Stimulated activated CD8-positive, alpha-beta memory T cell treated with anti-CD3 and anti-CD28 coated beads, Interleukin-7, amount 100 ng/mL, for 24 hours (primary cell): ENCODE results near the gene RAD18.

Experiments used
- DNase-seq: peaks from one replicate; pipeline ENCODE4 v3.0.0-alpha.2; 2020; ENCODE audit warnings: low read depth

RAD18 gene

DNA sequence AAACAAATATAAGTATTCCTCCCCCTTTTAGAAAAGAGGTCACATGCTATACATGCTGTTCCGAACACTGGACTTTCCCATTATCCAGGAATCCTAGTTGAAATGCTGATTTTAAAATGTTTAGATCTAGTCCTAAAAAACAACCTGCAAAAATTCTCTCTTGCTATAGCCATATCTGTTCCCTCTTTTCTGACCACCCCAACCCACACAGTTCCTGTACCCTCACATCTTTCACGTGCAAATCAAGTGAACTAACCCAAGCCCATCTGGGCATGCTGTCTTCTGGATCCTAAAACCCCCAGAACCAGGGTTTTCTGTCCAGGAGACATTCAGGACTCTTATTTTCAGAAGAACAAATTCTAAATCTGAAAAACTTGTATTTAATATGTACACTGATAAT is 67.4 kb downstream of the RAD18 start:
- no peak for DNase-seq

GRCh38 chr3:8893001-8893400 is 70.3 kb downstream of the RAD18 start:
- no peak for DNase-seq

GRCh38 chr3:8891774-8892173 is 71.5 kb downstream of the RAD18 start:
- DNase-seq = no peak

DNA sequence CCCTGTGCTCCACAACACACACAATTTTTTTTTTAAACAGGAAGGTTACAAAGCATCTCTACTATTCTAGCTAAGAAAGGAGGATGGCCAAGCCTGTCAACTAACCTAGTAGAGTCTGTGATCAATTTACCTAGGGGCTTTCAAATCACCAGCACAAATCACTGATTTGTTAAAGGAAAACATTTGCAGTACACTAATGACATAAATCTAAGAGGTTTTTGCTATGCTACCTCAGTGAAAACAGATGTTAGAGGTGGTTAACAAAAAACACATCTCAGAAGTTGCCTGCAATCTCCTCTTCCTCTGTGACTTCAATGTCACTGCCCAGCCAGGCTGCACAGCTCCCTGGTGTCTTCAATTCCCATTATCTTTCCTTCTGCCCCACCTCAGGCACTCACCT is 72.0 kb downstream of the RAD18 start:
- DNase-seq = no peak

DNA sequence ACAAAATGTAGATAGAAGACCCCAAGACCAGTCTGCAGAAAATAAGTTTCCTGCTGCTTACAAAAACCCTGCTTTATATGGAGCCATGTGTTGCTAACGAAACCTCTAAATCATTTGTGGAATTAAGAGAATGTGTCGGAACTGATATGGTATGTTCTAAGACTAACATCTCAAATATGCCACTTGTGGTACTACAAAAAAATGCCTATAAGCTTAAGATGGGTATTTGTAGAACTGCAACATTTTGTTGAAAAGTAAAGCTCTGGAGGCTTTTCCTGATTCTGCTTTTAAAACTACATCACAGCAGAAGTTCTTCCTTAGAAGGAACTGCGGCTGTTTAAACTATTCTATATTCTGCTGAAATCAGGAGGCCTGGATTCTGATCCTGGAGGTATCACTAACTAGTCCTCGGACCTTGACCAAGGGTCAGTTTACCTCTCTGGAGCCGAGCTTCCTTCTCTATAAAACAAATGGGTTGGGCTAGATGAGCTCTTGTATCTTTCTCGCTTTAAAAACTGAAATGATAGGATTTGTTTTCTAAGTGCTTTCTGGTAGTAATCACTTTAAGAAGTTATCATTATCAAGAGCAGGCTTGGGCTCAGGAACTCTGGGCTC is 74.9 kb downstream of the RAD18 start:
- DNase-seq = no peak

GRCh38 chr3:8887435-8888300 is 75.6 kb downstream of the RAD18 start:
- DNase-seq = no peak

DNA sequence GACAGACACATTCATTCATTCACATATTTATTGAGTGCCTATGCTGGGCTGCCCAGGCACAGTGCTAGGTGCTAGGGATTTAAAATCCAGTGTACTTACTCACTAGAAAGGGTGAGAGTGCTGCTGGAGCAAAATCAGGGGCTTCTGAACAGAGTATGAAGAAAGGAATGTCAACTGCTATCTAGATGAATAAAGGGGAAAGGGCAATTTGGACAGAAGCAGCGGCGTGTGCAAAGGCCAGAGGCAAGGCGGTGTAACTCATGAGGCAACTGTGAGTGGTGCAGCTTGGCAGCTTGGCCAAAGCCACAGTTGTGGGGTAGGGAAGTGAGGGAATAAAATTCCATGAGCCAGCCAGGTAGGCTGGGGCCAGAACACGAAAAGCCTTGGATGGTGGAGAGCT is 76.7 kb downstream of the RAD18 start:
- DNase-seq = no peak

DNA sequence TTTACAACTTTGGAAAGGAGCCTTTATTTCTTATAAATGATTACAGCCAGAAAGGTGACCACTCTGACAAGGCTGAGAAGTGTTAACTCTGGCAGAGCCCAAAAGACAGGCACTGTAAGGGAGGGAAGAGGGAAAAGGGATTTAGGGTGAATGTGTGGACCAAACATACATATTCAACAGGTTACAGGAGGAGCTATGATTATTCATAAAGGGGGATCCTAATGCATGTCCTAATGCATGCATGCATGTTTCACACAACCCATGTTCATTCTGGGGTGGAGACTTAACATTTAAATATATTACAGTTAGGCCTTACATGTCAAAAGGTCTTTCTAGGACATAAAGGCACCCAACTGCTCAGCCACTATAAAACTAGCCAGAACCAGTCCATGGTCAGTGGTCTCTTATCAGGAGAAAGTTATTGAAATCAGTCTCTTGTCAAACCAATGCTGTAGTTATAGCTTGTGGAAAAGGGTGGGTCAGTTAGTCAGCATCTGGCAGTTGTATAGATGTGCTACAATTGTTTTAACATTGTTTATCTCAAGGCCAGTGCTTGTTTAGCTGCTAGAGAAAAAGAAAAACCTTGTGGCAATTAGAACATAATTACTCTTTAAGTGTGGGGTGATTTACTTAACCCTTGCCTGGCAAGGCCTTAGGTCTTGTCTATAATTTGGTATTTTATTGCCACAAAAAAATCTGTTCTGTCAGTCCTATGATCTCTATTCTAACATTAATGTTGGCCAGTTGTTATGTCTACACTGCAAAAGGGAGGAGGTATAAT is 77.5 kb downstream of the RAD18 start:
- no peak for DNase-seq

DNA sequence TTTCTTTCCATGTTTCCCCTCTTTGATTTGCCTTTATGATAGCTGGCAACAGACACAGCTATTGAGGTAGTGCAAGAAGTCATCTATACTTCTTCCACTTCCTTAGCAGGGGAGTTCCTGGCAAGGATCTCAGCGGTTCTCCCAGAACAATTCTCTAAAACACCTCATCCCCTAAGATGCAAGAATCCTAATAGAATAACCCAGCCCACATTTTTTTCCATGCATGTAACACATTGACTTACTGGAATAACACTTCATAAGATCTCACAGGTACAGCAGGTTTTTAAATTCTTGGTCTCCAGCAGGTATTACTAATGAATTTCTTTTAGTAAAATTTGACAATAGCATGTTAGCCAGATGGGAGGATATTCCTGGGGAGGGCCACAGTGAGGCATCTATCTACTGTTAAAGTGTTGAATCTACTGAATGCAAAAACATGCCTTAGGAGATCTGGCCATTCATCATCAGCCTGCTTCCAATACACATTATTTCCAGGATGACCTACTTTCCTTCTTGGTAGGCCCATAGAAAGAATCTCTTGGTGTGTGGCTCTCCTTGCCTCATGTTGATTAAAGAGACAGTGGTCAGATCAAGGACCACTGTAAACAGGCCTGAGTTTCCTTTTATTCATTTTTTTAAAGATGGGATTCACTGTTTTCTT is 78.5 kb downstream of the RAD18 start:
- no peak for DNase-seq

GRCh38 chr3:8882642-8883041 is 80.6 kb downstream of the RAD18 start:
- DNase-seq = no peak

GRCh38 chr3:8882171-8882593 is 81.1 kb downstream of the RAD18 start:
- DNase-seq = no peak

- no peak for DNase-seq
These were observed 83.8 kb downstream of the RAD18 start for GRCh38 chr3:8879347-8879944.

GRCh38 chr3:8875836-8876235 is 87.4 kb downstream of the RAD18 start:
- no peak for DNase-seq

DNA sequence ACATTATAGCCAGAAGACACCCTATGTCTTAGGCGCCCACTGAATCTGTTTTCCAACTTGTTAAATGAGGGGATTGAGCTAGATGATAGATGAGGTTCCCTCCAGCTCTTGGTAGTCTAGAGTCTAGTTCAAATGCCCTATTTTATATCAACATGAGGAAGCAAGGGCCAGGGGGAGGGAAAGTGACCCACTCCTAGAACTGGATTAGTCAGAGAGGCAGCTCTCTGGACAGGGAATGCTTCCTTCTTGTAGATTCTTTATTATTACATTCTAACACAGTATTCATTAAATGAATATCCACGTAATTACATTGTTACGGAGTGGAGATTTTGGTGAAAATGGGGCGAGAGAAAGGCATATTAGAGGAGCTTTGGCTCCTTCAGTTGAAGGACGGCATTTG is 89.5 kb downstream of the RAD18 start:
- DNase-seq = no peak

GRCh38 chr3:8872261-8872660 is 91.0 kb downstream of the RAD18 start:
- DNase-seq = no peak

DNA sequence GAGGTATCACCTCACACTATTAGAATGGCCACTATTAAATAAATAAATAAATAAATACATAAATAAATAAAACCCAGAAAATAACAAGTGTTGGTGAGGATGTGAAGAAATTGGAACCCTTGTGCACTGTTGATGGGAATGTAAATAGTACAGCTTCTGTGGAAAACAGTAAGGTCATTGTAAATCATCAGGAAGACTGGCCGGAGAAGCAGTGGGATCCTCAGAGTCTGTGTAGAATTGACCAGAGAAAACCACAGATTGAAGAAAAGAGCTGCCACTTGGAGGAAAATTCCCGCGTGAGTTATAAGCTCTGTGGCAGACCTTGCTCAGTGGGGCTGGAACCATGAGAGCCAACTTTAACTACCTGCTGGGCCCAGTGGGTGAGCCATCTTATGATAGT is 92.0 kb downstream of the RAD18 start:
- DNase-seq = no peak

DNA sequence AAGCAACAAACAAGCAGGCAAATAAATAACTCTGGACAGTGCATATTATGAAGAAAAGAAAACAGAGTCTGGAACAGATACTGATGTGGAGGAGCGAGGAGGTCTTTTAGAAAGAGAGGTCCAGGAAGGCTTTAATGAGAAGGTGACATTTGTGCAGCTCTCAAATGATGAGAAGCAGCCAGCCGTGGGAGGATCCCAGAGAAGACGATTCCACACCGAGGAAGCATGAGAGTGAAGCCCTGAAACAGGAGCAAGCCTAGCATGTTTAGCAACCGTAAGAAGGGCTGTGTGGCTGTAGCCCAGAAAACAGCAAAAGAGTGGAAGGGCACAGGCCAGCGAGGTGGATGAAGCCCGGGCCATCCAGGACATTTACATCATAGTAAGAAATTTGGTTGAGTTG is 93.1 kb downstream of the RAD18 start:
- DNase-seq = no peak

DNA sequence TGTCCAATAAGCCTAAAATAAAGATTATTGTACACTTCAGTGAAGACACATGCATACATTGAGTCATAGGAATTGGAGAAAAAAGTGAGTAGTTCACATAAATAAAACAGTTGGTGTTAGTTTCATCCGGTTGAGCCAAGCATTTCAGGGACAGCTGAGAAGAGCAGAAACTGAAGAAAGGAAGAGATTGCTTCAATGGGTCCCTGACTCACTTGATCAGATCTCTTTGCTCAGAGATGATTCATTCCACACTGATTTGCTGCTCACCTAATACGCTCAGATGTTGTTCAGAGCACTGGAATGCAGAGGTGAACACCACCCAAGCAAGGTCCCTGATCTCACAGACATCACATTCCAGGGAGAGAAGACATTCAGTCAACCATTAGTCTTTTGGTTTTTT is 93.7 kb downstream of the RAD18 start:
- DNase-seq = no peak

- no peak for DNase-seq
These were observed 94.3 kb downstream of the RAD18 start for GRCh38 chr3:8868996-8869395.

- DNase-seq = no peak
These were observed 95.6 kb downstream of the RAD18 start for GRCh38 chr3:8867646-8868045.

- no peak for DNase-seq
These were observed 97.6 kb downstream of the RAD18 start for GRCh38 chr3:8865697-8866096.
